ENCODE measurements around the gene ARHGAP44.

ARHGAP44 gene

GRCh38 chr17:12789481-12790248, at the start of gene ARHGAP44:
ARHGAP44 (plus strand) TSS chr17:12789498; CDS start chr17:12789839, 341 bp downstream.
- DNase-seq, result no peak

GRCh38 chr17:12739500-12739899, 49.8 kb upstream of the ARHGAP44 start:
- no peak for DNase-seq

- no peak for DNase-seq
Measured at GRCh38 chr17:12743046-12743445, 46.3 kb upstream of the ARHGAP44 start.

GRCh38 chr17:12744298-12744697, 45.0 kb upstream of the ARHGAP44 start:
- no peak for DNase-seq

GRCh38 chr17:12744786-12745185, 44.5 kb upstream of the ARHGAP44 start:
- no peak for DNase-seq

- no peak for DNase-seq
Measured at GRCh38 chr17:12745486-12745885, 43.8 kb upstream of the ARHGAP44 start.

GRCh38 chr17:12756786-12757185, 32.5 kb upstream of the ARHGAP44 start:
- no peak for DNase-seq

GRCh38 chr17:12759090-12759489, 30.2 kb upstream of the ARHGAP44 start:
- no peak for DNase-seq

GRCh38 chr17:12765548-12765947, 23.8 kb upstream of the ARHGAP44 start:
- no peak for DNase-seq

- no peak for DNase-seq
Measured at GRCh38 chr17:12768255-12768654, 21.0 kb upstream of the ARHGAP44 start.

- no peak for DNase-seq
Measured at GRCh38 chr17:12769981-12770380, 19.3 kb upstream of the ARHGAP44 start.

GRCh38 chr17:12773153-12773552, 16.1 kb upstream of the ARHGAP44 start:
- no peak for DNase-seq

GRCh38 chr17:12789075-12789480, 220 bp upstream of the ARHGAP44 start:
- DNase-seq, result no peak

GRCh38 chr17:12790249-12791106, 1.2 kb downstream of the ARHGAP44 start:
- no peak for DNase-seq

GRCh38 chr17:12794919-12795532, 5.7 kb downstream of the ARHGAP44 start:
- DNase-seq, result no peak

- no peak for DNase-seq
Measured at GRCh38 chr17:12800855-12801365, 11.6 kb downstream of the ARHGAP44 start.

- no peak for DNase-seq
Measured at GRCh38 chr17:12806630-12807029, 17.3 kb downstream of the ARHGAP44 start.

GRCh38 chr17:12808723-12809122, 19.4 kb downstream of the ARHGAP44 start:
- no peak for DNase-seq

- DNase-seq, result no peak
Measured at GRCh38 chr17:12812877-12813276, 23.6 kb downstream of the ARHGAP44 start.

GRCh38 chr17:12813664-12814063, 24.4 kb downstream of the ARHGAP44 start:
- no peak for DNase-seq

GRCh38 chr17:12814718-12815117, 25.4 kb downstream of the ARHGAP44 start:
- DNase-seq, result no peak

- no peak for DNase-seq
Measured at GRCh38 chr17:12815642-12816141, 26.4 kb downstream of the ARHGAP44 start.

GRCh38 chr17:12821376-12821940, 32.2 kb downstream of the ARHGAP44 start:
- no peak for DNase-seq
